SU-DHL-6 (cell line): ENCODE results near the gene CORO6.

Experiments used
- EZH2phosphoT487 ChIP-seq: fragments of 200-600 bp; sonication (generic), shearing (Covaris generic); conservative IDR thresholded peaks from 2 replicates; pipeline ENCODE4 v1.6.1; 2018; ENCODE audit warnings: mild to moderate bottlenecking, antibody characterized with exemption, low read length, moderate library complexity, mixed read lengths
- TF ChIP-seq, protein P1 (sequence below): fragments of 200-600 bp; sonication (generic); IDR thresholded peaks from one replicate; pipeline ENCODE4 v1.5.1; 2017; ENCODE audit warnings: antibody characterized with exemption, mild to moderate bottlenecking, low read length, moderate library complexity; ENCODE audit not compliant: insufficient read depth, poor library complexity, severe bottlenecking

DNA sequence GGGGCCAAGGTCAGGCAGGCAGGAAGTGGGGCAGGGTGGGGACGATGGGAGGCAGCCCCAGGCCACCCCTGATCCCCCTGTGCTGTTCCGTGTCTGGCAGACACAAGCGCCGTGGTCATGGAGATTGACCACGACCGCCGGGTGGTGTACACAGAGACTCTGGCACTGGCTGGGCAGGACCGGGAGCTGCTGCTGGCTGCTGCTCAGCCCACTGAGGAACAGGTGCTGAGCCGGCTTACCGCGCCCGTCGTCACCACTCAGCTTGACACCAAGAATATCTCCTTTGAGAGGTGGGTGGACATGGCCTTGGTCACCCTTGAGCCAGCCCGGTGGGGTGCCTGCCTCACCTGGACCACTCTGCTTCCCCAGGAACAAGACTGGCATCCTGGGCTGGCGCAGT lies 13.7 kb downstream of the CORO6 start:
- TF ChIP-seq, protein P1, sequence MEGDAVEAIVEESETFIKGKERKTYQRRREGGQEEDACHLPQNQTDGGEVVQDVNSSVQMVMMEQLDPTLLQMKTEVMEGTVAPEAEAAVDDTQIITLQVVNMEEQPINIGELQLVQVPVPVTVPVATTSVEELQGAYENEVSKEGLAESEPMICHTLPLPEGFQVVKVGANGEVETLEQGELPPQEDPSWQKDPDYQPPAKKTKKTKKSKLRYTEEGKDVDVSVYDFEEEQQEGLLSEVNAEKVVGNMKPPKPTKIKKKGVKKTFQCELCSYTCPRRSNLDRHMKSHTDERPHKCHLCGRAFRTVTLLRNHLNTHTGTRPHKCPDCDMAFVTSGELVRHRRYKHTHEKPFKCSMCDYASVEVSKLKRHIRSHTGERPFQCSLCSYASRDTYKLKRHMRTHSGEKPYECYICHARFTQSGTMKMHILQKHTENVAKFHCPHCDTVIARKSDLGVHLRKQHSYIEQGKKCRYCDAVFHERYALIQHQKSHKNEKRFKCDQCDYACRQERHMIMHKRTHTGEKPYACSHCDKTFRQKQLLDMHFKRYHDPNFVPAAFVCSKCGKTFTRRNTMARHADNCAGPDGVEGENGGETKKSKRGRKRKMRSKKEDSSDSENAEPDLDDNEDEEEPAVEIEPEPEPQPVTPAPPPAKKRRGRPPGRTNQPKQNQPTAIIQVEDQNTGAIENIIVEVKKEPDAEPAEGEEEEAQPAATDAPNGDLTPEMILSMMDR = no peak
- no peak for TF ChIP-seq EZH2phosphoT487
